Measurements from ENCODE around the gene ZNF76. TPM values are rescaled to one million over a fixed set of nuclear protein-coding genes. Genes with fewer than 3 reads are reported as not detected.

Gene ZNF76
- total and polyA plus RNA-seq, 2 of the 13 experiments (the other 11 are each of a cell fraction or from before 2014, with no cell fraction given), result 13.2 to 26.4 TPM

DNA sequence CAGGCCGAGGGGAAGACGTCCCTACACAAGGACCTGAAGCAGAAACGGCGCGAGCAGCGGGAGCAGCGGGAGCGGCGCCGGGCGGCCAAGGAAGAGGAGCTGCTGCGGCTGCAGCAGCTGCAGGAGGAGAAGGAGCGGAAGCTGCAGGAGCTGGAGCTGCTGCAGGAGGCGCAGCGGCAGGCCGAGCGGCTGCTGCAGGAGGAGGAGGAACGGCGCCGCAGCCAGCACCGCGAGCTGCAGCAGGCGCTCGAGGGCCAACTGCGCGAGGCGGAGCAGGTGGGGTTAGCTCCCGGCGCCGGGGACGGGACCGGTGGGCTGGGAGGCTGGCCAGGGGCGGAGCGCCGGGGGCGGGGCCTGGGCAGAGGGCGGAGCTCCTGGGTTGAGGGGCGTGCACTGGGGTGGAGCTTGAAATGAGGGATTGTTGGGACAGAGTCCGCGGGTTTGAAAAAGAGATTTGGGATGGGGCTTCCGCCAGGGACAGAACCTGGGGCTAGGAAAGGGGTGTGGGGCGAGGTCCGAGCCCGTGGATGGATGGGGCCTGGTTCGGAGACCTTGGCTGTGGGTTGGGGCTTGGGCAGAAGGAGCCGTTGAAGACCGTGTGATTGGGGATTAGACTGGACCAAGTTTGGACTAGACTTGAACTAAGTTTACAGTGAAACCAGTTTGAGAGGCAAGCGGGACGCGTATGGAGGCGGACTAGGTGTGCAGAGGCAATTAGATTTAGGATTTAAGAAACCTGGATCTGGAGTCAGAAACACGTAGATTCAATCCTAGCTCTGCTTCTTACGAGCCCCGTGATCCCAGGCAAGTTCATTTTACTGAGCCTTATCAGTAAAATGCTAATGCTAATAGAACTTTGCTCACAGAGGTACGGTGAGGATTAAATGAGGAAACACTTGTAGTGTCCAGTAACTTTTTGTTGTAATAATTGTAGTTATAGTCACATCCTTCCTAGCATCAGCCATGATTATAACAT is 58.9 kb downstream of the ZNF76 start (continued):
- TF ChIP-seq PRDM10 (CRISPR knock-in tag; IDR thresholded peaks at IDR 0.05; ENCODE audit: low read depth) (no peak), RFX5 (IDR thresholded peaks at IDR 0.05; ENCODE audit: low read depth, low read length) (no peak), ISL2 (CRISPR knock-in tag; IDR thresholded peaks at IDR 0.05) (peak; percentile 79), THAP11 (CRISPR knock-in tag; IDR thresholded peaks at IDR 0.05) (peak; percentile 71), ZNF180 (CRISPR knock-in tag; IDR thresholded peaks at IDR 0.05; ENCODE audit: borderline replicate concordance, low read depth) (no peak), ZSCAN21 (CRISPR knock-in tag; IDR thresholded peaks at IDR 0.05; ENCODE audit: borderline replicate concordance) (peak; percentile 72; the same call in 1 of the 2 replicates), ZNF263 (CRISPR knock-in tag; IDR thresholded peaks at IDR 0.05) (peak; percentile 83), SMAD9 (CRISPR knock-in tag; IDR thresholded peaks at IDR 0.05) (0 out of 2 replicates have a peak, but pooled peaks have one; percentile 17), NR3C1 (CRISPR knock-in tag; IDR thresholded peaks at IDR 0.05) (no peak), ZNF12 (CRISPR knock-in tag; IDR thresholded peaks at IDR 0.05) (peak; percentile 61), ZNF350 (CRISPR knock-in tag; IDR thresholded peaks at IDR 0.05; ENCODE audit: borderline replicate concordance, low read depth) (peak; percentile 73), SSRP1 (CRISPR knock-in tag; IDR thresholded peaks at IDR 0.05) (no peak), REL (CRISPR knock-in tag; conservative IDR thresholded peaks at IDR 0.05) (peak; percentile 93; the same call in 1 of the 2 replicates), MED8 (CRISPR knock-in tag; IDR thresholded peaks at IDR 0.05; ENCODE audit: insufficient replicate concordance) (no peak), ELK4 (CRISPR knock-in tag; IDR thresholded peaks at IDR 0.05; ENCODE audit: borderline replicate concordance) (0 out of 2 replicates have a peak, but pooled peaks have one; percentile 22), ZNF225 (CRISPR knock-in tag; IDR thresholded peaks at IDR 0.05) (0 out of 2 replicates have a peak, but pooled peaks have one; percentile 63), CREM (IDR thresholded peaks at IDR 0.05) (no peak), CREM (CRISPR knock-in tag; IDR thresholded peaks at IDR 0.05) (no peak), PRMT3 (CRISPR knock-in tag; IDR thresholded peaks at IDR 0.05; ENCODE audit: borderline replicate concordance, low read depth) (peak; percentile 10; the same call in 1 of the 2 replicates), DDIT3 (CRISPR knock-in tag; IDR thresholded peaks at IDR 0.05) (0 out of 2 replicates have a peak, but pooled peaks have one; percentile 66), RAD21 (CRISPR knock-in tag; IDR thresholded peaks at IDR 0.05) (peak; percentile 45)
- TF ChIP-seq, protein P1, sequence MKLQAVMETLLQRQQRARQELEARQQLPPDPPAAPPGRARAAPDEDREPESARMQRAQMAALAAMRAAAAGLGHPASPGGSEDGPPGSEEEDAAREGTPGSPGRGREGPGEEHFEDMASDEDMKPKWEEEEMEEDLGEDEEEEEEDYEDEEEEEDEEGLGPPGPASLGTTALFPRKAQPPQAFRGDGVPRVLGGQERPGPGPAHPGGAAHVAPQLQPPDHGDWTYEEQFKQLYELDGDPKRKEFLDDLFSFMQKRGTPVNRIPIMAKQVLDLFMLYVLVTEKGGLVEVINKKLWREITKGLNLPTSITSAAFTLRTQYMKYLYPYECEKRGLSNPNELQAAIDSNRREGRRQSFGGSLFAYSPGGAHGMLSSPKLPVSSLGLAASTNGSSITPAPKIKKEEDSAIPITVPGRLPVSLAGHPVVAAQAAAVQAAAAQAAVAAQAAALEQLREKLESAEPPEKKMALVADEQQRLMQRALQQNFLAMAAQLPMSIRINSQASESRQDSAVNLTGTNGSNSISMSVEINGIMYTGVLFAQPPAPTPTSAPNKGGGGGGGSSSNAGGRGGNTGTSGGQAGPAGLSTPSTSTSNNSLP (IDR thresholded peaks at IDR 0.05; ENCODE audit: low read depth, low read length), result no peak
